Measurements from ENCODE around the gene KCP.

The KCP gene

DNA sequence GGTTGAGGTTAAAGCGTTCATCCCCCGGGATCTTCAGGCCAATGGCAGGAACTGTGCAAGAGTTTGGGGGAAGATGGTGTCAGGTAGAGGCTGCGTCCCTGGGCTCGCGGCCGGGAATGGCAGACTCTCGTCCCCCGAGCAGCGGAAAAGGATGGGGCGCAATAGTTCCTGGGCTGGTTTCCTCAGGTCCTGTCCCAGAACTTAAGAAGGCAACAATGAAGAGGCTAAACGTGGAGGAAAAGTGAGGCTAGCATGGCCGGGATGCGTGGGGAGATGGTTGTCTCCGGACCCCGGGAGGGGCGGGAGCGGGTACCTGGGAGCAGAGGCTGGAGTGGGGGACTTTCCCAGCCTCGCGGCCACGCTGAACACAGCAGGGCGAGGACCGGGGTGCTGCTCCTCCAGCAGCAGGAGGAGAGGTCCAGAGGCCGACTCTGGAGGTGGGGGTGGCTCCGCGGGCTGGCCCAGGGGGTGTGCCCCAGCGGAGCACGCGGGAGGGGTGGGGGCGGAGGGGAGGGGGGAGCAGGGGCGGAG, 28.1 kb upstream of the KCP start:
- DNase-seq: no peak

DNA sequence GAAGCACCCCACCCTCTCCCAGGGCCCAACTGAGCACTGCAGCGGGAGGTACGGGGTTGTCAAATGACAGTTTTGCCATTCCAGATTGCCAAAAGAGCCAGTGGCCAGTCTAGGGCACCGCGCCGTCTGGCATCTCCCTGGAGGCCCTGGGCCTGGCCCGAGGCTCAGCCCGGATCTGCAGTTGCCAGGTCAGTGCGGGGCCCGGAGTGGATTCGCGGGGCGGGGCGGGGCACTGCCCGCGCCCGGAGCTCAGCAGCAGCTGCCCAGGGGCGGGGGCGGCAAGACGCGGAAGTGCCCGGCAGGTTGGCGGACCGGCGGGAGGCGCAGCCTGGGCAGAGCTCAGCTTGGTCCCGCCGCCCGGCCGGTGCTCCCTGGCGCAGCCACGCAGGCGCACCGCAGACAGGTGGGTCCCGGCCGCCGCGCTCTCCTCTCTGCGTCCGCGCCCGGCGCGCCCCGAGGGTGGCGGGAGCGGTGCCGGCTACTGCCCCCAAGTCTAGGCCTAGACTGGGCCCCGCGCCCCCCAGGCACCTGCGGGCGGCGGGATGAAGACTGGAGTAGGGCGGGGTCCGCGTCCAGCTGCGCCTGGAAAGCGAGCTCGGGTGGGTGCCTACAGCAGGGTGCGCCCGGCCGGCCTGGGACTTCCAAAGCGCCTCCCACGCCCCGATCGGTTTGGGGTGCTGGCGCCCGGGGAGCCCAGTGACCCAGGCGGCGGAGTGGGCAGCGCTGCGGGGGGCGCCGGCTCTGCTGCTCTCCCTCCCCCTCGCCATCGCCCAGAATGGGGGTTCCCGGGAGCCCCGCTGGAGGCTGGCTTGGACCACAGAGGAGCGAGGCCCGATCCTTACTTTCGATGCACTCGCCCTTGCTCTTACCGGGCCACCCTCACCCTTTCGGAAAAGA, 27.4 kb upstream of the KCP start, which contains the start of gene IRF5:
Gene IRF5, plus strand, starts transcription at position 281 of the 897 bp plus-strand sequence. CDS start 4,155 bp downstream, outside the sequence.
- DNase-seq: no peak

DNA sequence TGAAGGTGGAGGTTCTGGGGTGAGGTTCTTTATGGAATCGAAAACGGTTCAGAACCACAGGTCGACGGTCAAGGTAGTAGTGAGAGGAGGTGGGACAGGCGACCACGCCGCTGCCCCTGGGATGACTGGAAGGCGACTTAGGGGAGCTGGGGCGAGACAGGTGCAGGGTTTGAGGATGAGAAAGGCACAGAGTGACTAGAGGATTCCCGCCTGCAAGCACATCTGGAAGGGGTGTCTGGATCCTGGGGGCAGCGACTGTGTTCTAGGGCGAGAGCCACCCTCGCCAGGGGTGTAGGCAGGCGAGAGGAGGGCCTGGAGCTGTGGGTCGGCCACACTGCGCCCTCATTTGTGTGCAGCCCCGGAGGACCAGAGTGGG, 26.8 kb upstream of the KCP start:
- DNase-seq: no peak

DNA sequence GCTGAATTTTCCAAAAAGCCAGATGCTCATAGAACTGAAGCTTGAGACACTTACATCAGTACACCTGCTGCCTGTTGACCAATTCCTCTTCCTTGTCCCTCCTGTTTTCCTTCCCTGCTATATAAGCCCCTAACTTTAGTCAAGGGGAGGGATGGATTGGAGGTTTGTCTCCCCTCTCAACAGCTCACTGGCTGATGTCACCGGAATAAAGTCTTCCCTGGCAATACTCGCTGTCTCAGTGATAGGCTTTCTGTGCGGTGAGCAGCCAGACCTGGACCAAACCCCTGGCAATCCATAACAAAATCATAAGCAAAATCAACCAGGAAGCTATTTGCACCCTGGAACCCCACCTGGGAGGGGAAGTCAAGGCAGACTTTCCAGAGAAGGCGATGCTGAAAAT, 26.3 kb upstream of the KCP start:
- no peak for DNase-seq

DNA sequence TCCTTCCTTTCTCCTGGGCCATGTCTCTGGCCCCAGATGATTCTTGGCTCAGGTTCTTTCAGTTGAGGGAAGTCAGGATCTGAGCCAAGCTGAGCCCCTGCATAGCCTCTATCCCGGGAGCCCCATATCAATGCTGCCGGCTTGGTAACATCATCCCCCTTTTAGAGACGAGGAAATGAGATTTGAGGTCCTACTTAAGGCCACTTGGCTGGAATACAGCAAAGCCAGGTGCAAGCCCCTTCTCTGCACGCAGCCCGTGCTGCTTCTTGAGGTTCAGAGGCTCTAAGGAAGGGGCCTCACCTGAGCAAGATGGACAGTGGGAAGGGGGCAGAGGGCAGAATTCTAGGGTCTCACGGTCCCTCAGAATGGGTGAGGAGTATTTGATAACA, 24.8 kb upstream of the KCP start:
- DNase-seq: no peak

DNA sequence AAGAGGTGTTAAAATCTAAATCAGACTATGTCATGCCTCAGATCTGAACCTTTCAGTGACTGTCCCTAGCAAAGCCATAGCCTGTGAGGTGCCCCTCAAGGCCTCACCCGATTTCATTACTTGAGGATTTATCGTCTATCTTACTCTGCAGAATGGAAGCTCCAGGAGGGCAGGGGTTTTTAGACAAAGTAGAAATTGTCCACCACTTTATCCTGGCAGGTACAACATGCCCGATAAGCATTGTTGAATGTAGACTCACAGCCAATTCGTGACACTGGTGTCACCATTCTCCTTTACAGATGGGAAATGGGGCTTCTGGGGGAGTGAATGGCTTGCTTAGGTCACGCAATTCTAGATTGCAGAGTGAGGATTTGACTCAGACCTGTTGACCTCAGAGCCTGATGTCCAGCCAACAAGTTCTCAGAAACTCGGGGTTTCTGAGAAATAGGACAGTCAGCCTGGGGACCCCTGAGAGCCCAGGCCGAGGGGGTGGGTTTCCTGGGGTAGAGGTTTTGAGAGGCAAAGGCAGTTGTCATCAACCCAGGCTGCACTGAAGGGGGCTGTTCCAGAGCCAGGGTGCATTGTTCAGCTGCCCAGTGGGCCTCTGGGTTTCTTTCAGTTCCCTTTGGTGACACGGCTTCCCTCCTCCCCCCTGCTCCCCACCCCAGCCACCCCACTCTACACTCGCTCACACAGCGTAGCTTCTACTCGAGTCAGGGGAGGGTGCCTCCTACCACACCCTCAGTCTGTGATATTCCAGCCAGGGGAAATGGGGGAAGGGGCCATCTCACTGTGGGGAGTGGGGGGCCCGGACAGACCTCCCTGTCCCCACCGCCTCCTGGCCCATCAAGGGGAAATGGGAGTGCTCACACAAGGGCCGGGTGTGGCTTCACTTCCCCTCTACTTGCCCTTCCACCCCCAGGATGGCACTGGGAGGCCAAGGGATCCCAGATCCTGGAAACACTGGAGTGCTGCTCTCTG, 24.1 kb upstream of the KCP start:
- no peak for DNase-seq

DNA sequence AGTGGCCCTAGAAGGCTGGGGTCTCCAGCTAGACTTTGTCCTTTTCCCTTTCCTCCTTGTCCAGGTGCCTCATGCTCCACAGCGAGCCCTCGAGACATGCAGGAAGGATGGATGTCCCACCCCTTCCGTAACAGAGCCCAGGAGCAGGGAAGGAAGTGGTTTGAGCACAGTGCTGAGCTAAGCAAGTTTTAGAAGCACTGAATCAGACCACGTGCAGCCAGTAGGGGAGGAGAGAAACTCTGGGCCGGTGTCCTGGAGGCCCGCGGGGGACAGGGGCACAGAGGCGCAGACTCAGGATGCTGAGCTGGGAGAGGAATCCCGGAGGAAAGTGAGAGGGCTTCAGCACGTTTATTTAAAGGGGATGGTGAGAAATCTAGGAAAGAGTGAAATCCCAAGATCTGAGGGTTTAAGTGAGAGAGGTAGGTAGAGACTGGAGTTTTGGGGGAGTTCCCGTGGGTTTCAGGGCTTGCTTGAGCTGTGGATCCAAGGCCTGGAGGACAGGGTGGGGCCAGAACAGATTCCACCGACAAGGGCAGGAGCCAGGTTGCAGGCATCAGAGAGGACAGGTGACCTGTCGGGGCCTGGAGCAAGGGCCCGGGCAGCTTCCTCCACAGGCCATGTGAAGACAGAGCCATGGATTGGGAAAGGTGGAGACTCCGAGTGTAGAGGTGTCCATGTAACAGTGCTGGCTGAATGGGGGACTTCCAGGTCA, 22.8 kb upstream of the KCP start:
- DNase-seq: no peak

DNA sequence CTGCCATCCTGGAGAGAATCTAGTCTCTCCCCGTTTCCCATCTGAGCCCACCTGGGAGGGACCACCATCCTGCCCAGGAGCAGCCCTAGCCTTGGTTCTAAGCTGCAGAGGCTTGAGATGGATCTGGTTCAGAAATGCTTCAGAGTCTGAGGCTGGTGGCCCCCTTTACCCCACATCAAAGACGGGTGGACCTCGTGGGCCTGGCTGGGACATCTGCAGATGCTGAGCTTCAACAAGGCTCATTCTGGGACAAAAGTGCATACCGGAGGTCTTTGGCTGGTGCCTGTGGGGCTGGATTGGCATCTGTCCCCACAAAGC, 22.3 kb upstream of the KCP start:
- DNase-seq: no peak

DNA sequence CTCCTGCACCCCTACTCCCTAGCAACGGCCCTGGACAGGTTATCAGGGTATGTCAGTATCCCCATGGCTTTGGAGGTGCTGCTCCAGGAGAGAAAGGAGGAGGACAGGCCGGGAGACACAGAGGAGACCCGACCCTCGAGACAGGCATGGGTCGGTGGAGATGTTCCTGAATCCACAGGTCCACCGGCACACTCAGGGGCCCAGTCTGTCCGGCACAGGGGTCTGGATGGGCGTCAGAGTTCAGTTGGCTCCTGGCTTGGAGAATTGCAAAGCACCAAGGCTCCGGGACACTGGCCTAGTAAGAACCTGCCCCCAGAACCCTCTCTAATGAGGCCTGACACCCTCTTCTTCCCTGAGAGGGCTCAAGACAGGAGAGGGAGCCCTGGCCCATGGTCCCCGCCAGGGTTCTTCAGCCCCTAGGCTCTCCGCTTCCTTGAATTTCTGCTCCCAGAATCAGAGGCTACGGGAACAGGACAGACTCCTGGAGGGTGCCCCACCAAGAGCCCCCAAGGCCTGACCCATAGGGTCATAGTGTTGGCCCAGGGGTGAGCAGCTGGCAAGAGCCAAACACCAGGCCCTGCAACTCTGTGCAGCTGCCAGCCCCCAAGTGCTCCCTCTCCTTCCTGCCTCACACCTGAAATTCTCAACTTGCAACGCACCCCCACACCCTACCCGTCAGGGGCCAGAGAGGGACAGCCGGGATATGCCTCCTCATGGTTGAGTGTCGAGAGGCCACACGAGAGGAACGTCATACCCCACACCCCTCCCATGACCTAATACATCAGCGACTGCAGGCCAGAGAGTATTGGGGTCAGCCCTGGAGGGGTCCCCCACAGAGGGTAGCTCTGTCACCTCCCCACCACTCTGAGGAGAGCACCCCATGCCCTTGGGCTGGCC, 21.7 kb upstream of the KCP start:
- DNase-seq: no peak

DNA sequence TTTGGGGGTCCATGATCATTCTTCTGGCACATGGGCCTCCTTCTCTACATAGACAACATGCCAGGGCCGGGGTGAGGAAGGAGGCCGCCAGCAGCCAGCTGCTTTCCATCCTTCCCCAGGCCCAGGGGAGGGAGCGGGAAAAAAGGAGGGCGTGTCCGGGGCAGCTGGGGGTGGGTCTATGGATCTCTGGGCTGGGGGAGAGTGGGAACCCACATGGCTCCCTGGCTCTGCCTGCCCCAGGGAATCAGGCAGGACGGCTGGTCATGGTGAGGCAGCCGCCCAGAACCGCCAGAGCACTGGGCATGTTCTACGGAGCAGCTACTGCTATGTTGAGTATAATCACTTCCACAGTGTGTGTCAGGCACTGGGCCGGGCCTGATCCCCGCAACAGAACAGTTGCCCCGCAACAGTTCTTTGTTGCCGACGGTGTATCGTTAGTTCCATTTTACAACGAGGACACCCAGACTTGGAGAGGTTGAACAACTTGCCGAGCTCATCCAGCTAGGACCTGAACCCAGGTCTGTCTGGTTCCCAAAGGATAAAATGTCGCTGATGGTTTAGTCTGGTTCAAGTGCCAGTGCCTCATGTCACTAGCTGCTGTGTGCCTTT, 20.8 kb upstream of the KCP start:
- DNase-seq: no peak

DNA sequence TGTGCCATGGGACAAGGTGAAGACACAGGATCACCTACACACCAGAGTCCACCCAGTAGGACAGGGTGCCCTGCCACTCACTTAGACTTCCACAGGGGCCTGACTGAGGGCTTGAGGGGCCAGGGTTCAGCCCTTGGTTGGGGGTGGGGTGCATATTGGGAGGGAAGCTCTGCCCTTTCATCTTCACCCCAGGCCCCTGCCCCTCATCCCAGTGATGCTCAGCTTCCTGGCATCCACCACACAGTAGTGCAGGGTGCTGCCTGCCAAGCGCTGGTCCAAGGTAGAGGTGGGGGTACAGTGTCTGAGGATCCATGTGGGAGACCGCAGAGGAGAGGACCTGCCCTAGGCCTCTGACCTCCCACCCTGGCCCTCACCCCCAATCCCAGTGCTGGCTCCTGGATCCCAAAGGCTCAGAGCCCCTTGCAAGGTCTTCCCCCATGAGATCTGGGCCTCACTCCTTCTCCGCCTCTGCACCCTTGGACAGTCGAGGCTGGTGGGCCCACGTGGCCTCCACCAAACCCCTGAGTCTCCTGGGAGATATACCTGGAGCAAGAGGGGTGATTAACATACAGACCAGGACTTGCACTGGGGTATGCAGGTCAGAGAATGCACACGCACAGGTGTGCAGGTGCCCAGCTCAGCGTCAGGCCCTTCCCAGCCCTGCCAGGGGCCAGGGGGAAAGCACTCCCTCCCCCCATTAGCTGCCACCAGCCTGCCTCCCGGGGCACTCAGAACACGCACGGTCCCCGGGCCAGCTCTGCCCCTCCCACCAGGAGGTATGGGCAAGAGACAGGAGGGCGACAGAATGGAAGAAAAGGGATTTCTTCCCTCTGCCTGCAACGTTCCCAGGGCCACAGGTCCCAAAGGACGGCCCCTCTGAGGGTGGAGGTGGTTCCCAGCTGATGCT, 18.6 kb upstream of the KCP start:
- no peak for DNase-seq

DNA sequence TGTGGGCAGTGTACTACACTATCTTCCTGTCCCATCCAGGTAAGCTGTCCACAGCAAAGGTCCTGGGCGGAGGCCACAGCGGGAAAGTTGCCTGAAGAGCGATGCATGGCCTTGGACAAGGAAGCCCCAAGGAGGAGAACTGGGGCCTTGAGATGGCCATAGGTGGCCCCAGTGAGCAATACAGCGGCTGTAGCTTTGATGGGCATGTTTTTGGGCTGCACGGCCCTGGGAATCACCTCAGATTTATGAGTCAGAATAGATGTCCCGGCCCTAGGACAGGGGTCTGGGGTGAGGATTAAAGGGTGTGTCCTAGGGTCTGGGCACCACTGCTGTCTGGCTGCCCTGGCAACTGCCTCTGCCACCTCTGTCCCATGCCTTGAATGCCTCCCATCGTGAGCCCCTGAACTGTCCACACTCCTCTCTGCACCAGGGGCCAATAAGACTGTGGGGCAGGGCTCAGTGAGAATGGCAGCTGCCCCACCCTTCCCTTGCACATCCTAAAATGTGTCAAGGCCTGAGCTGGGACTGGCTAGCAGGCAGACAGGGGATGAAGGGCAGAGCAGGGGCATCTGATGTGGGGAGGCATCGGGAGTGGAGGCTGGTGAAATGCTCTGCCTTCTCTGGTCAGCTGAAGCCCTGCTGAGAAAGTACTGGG, 17.8 kb upstream of the KCP start:
- DNase-seq: no peak

DNA sequence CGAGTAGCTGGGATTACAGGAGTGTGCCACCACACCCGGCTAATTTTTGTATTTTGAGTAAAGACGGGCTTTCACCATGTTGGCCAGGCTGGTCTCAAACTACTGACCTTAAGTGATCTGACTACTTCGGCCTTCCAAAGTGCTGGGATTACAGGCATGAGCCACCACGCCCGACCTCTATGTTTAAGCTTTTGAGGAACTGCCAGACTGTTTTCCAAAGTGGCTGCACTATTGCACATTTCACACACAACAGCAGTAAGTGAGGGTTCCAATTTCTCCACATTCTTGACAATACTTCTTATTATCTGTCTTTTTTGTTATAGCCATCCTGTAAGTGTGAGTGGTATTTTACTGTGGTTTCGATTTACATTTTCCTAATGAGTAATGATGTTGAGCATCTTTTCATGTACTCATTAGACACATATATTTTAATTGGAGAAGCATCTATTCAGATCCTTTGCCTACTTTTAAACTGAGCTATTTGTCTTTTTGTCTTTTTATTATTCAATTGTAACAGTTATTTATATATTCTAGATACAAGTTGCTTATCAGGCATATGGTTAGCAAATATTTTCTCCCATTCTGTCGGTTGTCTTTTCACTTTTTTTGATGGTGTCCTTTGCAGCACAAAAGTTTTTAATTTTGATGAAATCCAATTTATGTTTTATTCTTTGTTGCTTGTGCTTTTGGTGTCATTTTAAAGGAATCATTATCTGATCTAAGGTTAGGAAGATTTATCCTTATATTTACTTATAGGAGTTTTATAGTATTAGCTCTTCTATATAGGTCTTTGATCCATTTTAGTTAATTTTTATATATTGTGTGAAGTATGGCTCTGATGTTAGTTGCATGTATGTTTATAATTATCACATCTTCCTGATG, 14.4 kb upstream of the KCP start:
- DNase-seq: no peak

DNA sequence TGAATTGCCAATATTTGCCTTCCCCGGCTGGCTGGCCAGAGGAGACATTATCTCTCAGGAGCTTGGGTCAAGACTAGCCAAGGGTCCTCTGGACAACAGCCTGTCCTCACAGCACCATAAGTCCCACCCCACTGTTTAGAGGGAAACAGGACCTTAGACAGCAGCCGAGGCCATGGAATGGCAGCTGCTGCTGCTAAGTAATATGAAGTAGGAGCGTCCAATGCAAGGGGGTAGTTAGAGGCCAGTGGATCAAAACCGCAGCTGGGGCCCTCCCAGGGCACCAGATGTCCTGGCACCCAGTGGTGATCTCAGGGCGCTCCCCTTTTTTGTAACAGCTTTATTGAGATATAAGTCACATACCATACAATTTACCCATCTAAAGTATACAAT, 12.9 kb upstream of the KCP start:
- no peak for DNase-seq

DNA sequence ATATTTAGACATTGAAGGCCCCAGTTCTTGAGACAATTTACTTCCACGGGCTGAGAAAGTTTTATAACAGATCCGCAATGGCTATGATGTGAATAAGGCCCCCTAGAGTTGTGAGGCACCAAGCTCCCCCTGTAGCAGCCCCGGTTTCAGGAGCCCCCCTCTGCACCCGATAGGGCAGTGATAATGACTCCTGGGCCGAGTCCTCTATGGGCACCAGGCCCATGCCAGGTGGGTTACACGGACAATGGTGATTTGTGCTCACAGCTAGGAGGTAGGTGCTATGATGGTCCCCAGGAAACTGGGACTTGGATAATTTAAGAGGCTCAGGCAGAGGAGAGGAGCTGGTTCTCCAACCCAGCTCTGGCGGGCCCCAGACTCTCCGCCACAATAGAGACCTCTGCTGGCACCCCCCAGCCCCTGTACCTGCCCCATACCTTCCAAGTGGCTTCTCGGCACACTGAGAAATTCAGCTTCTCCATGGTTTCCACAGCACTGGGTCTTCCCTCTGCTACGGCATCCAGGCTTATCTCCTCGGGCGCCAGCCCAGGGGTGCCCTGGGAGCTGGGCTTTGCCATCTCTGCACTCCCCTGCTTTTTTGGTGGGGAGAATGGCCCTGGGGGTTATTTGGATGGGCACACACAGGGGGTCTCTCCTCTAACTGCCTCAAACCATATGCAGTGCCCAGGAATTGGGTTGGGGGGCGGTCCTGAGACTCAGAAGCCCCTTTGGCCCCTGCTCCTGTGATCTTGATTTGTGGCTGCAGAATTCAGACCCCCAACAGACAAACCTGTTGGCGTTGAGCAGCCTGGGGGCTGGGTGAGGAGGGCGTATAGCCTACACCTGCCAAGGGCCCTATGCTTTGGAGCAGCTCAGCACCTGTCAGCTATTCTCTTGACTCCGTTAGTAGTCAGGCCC, 12.2 kb upstream of the KCP start:
- DNase-seq: no peak

DNA sequence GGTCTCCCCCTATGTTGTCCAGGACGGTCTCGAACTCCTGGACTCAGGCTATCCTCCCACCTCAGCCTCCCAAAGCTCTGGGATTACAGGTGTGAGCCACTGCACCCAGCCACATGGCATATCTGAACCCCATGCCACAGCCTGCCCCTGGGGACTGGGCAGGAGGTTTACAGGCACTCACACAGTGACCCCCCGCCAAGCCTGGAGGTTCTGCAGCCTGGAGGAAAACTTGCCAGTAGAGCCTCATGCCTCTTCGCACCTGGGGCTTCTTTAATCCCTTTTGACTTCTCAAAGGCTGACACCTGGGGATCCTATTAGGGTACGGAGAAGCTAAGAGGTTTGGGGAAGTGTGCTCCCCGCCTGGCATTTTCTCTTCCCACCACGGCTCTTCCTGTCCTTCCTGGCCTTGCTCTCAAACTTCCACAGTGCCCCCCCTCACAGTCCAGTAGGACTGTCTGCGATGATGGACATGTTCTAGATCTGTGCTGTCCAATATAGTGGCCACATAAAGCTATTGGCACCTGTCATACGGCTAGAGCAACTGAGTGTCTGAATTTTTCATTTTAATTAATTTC, 11.4 kb upstream of the KCP start:
- DNase-seq: no peak

DNA sequence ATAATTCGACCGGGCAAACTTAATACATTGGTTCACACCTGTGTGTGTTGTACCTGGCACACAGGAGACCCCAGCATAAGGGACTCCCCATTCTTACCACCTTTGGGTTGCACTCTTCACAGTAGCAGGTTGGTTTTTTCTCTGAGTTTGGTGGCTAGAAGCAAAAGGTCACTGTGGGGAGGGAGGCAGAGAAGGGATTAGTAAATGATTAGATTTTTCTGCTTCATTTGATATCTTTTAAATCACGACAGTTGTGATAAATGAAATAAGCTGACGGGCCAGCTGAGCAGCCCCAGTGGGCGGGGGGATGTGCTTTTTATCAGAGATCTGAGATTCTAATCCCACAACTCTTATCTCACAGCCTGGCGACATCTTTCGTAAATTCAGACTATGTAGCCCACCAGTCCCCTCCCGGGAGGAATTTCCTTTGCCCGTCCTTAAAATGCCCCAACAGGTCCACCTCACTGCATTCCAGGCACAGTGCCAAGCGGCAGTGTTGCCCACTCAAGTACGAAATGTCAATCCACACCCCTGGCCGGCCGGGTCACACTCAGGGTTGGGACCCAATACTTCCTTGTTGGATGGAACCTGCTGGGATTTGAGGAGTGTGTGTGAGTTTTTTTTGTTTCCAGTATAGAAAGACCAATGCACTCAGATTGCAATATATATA, 10.5 kb upstream of the KCP start:
- no peak for DNase-seq
